ENCODE measurements around the gene C3orf52. TPM values are rescaled to one million over a fixed set of nuclear protein-coding genes. Genes with fewer than 3 reads are reported as not detected.

The C3orf52 gene
- total and polyA plus RNA-seq, 9 donors, result 4.4 to 8.1 (median 5.7) TPM

DNA sequence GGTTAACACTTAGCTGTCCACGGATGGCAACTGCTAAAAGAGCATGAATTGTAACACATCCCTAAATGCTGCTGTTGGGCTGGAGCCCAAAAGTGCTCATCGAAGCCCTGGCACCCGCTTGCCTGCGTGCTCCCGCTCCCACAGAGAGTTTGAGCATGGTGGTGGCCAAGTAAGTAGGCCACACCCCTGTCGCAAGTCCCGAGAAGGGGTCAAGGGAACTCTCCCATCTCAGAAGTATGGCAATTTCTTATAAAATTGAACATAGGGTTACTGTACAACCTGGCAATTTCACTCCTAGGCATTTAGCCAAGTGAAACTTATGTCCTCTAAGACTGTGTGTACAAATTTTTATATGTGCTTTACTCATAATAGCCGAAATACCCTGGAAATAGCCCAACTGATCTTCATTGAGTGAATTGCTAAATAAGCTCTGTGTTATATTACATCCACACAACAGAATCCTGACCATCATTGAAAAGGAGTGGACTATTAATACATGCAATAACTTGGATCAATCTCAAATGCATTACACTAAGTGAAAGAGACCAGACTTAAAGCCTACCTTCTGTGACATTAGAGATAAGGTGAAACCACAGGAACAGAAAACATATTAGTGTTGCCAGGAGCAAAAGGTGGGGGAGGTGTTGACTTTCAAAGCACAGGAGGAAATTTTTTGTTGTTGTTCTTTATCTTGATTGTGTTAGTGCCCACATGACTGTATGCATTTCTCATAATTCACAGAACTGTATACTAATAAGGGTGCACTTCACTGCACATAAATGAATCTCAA lies 48.3 kb downstream of the C3orf52 start:
- H3K27ac ChIP-seq (ENCODE audit: low read length), result no peak overlapping the region
- 33% methylated on average over 5 of the region's 8 CpGs for WGBS (ENCODE audit: insufficient coverage)
- H3K36me3 ChIP-seq (ENCODE audit: control insufficient read depth, insufficient read depth, low read length), result no peaks in the 10 kb centered on the region
- H3K4me3 ChIP-seq (ENCODE audit: low read length), result no peak overlapping the region
- no peaks in the 10 kb centered on the region for H3K9me3 ChIP-seq (replicated peaks; ENCODE audit: control insufficient read depth, low read depth, low read length)
- H3K27me3 ChIP-seq (ENCODE audit: control insufficient read depth, insufficient read depth, low read length), result no peaks in the 10 kb centered on the region
- peak; percentile 73 for DNase-seq
- peaks cover 8% of the 10 kb centered on the region for H3K4me1 ChIP-seq (ENCODE audit: control insufficient read depth, insufficient read depth, low read length)

DNA sequence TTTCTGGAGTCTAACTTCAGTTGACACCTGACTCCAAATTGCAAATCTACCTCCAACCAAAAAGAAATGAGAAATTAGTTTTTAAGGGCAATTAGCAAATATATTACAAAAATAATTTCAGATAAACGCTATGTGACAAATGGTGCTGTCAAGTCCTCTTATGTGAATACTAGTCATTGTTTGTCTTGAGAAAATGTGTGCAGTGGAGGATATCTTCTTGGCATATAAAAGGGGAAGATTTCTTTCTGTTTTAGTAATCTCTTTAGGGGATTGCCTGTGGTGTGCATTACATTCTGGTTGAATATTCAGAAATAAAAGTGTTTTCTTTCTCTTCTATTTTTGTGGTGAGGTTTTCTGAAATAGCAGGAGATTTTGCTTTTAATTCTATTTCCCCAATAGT lies 49.9 kb downstream of the C3orf52 start:
- Histone ChIP-seq H3K27ac (ENCODE audit: low read length) (no peak overlapping the region), H3K27me3 (ENCODE audit: control insufficient read depth, insufficient read depth, low read length) (no peaks in the 10 kb centered on the region), H3K36me3 (ENCODE audit: control insufficient read depth, insufficient read depth, low read length) (no peaks in the 10 kb centered on the region), H3K4me1 (ENCODE audit: control insufficient read depth, insufficient read depth, low read length) (peaks cover 8% of the 10 kb centered on the region), H3K4me3 (ENCODE audit: low read length) (no peak overlapping the region), H3K9me3 (replicated peaks; ENCODE audit: control insufficient read depth, low read depth, low read length) (no peaks in the 10 kb centered on the region)
- no CpG with 5 or more reads among the region's 1 CpG for WGBS (ENCODE audit: insufficient coverage)
- DNase-seq, result peak; percentile 70

DNA sequence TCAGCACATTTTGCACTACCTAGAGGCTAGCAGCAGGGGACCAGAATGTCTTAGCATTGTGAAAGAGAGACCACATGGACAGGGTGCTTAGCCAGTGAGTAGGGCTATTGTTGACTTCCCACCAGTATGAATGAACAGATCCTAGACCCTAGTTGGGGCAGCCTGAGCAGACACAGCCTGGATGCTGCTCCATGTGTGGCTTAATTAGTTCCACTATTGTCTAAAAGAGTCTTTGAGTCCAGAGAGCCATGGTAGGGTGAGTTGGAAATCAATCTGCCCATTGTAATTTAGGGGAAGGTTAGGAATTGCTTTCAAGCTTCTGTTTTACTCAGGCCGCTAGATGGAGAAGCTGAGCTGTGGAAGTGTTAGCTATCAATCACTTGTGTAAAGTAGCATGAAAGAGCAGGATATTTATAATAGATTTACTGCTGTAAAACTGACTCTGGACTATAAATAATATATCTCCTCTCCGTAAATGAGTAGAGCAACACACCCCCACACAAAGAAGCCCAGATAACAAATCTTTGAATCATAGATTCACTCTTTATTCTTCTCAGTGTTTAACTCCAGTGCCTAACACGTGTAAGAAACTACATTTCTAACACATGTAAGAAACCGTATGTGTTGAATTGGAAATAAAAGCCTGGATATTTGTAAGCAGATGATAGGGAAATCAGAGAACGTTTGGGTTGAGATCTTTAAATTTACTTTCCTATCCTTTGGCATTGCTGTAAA lies 50.9 kb downstream of the C3orf52 start:
- no peaks in the 10 kb centered on the region for H3K36me3 ChIP-seq (ENCODE audit: control insufficient read depth, insufficient read depth, low read length)
- no CpG with 5 or more reads among the region's 5 CpGs for WGBS (ENCODE audit: insufficient coverage)
- H3K27ac ChIP-seq (ENCODE audit: low read length), result no peak overlapping the region
- H3K4me3 ChIP-seq (ENCODE audit: low read length), result no peak overlapping the region
- H3K9me3 ChIP-seq (replicated peaks; ENCODE audit: control insufficient read depth, low read depth, low read length), result no peaks in the 10 kb centered on the region
- H3K27me3 ChIP-seq (ENCODE audit: control insufficient read depth, insufficient read depth, low read length), result no peaks in the 10 kb centered on the region
- H3K4me1 ChIP-seq (ENCODE audit: control insufficient read depth, insufficient read depth, low read length), result peaks cover 8% of the 10 kb centered on the region
- peak; percentile 63 for DNase-seq

DNA sequence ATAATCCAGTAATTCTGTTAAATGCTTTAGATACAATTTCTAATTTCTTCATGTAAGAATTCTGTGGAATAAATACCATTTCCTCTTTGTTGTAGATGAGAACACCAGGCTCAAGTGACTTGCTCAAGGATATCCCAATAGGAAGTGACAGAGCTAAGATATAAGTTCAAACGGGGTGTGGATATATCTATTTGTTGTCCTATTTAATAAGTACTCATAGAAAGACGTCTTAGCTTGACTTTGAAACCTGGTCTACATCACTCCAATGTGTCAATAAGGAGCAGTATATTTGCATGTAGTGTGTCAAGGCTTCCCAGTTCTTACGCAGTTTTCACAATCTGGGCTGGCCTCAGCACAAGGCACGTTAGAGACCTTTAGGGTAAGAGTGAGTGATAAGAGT lies 51.6 kb downstream of the C3orf52 start:
- peaks cover 8% of the 10 kb centered on the region for H3K4me1 ChIP-seq (ENCODE audit: control insufficient read depth, insufficient read depth, low read length)
- no peak for DNase-seq
- H3K27me3 ChIP-seq (ENCODE audit: control insufficient read depth, insufficient read depth, low read length), result no peaks in the 10 kb centered on the region
- no CpG with 5 or more reads among the region's 4 CpGs for WGBS (ENCODE audit: insufficient coverage)
- no peak overlapping the region for H3K4me3 ChIP-seq (ENCODE audit: low read length)
- H3K36me3 ChIP-seq (ENCODE audit: control insufficient read depth, insufficient read depth, low read length), result no peaks in the 10 kb centered on the region
- no peak overlapping the region for H3K27ac ChIP-seq (ENCODE audit: low read length)
- H3K9me3 ChIP-seq (replicated peaks; ENCODE audit: control insufficient read depth, low read depth, low read length), result no peaks in the 10 kb centered on the region

DNA sequence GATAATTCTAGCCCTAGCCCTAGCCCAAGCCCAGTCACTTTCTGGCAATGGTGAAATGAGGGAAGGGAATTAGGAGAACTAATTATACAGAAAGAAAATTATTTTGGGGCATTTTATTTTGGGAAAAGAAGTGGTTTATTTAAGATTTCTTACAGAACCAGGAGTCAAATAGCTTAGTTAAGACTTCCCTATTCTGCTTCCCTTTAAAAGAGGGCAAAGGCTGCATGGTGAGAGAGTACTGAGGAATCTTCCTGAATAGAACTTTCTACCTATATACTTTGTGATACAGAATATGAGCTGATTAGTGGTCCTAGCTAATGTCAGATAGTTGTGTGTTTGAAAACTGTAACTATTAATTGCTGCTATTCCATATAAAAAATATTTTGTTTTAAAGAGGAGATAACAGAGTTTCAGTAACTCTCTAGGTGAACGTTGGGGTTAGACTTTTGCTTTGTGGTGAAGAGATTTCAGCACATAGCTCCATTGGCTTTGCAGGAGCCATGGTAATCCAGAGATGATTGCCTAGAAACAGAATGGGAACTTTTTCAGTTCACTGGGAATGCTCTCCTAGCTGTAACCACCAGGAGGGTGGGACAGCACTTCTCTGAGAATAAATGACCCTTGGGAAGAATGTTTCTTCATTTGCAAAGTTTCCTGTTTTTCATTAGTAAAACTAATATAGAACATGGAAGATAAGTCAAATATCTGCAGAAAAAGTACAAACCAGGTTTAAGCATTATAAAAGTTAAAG lies 52.2 kb downstream of the C3orf52 start:
- Histone ChIP-seq H3K27me3 (ENCODE audit: control insufficient read depth, insufficient read depth, low read length) (no peaks in the 10 kb centered on the region), H3K9me3 (replicated peaks; ENCODE audit: control insufficient read depth, low read depth, low read length) (no peaks in the 10 kb centered on the region), H3K36me3 (ENCODE audit: control insufficient read depth, insufficient read depth, low read length) (no peaks in the 10 kb centered on the region), H3K4me1 (ENCODE audit: control insufficient read depth, insufficient read depth, low read length) (peaks cover 4% of the 10 kb centered on the region), H3K4me3 (ENCODE audit: low read length) (no peak overlapping the region), H3K27ac (ENCODE audit: low read length) (no peak overlapping the region)
- 33% methylated on average over 1 of the region's 1 CpG for WGBS (ENCODE audit: insufficient coverage)
- DNase-seq, result no peak

DNA sequence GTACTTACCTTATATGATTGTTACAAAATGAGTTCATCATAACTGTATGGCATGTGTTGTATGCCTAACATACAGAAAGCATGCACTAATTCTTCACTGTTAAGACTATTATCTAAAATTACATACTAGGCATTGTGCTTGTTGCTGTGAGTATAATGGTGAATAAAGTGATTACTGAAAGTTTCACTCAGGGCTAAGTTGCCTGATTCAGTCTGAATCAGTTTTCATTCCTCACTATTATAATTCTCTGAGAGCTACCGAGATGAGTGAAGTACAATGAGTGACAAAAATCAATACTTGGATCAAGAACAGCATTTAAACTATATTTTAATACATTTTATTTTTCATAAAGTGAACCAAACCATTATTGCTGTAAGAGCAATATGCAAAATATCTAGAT lies 54.4 kb downstream of the C3orf52 start:
- Histone ChIP-seq H3K27me3 (ENCODE audit: control insufficient read depth, insufficient read depth, low read length) (no peaks in the 10 kb centered on the region), H3K27ac (ENCODE audit: low read length) (no peak overlapping the region), H3K9me3 (replicated peaks; ENCODE audit: control insufficient read depth, low read depth, low read length) (no peaks in the 10 kb centered on the region), H3K4me3 (ENCODE audit: low read length) (no peak overlapping the region), H3K4me1 (ENCODE audit: control insufficient read depth, insufficient read depth, low read length) (peaks cover 4% of the 10 kb centered on the region), H3K36me3 (ENCODE audit: control insufficient read depth, insufficient read depth, low read length) (no peaks in the 10 kb centered on the region)
- DNase-seq, result no peak
- no CpG with 5 or more reads among the region's 1 CpG for WGBS (ENCODE audit: insufficient coverage)

DNA sequence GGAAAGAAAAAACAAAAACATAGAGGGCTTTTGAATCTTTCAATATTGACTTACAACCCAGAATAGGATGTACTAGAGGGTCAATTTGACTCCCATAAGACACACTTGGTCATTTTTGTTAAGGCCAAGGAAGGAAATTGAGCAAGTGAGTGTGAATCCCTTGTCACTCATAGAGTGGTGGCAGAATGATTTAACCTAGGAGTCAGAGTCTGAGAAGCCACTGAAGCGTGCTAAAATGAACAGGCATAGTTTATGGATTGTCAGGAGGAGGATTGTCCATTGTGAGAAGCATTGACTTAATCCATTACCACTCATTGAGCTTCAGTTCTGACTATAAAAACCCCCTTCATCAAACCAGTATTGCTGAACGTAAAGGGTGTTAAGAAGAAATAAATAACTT lies 55.1 kb downstream of the C3orf52 start:
- Histone ChIP-seq H3K9me3 (replicated peaks; ENCODE audit: control insufficient read depth, low read depth, low read length) (no peaks in the 10 kb centered on the region), H3K4me1 (ENCODE audit: control insufficient read depth, insufficient read depth, low read length) (peaks cover 4% of the 10 kb centered on the region), H3K27me3 (ENCODE audit: control insufficient read depth, insufficient read depth, low read length) (no peaks in the 10 kb centered on the region), H3K36me3 (ENCODE audit: control insufficient read depth, insufficient read depth, low read length) (no peaks in the 10 kb centered on the region), H3K27ac (ENCODE audit: low read length) (no peak overlapping the region), H3K4me3 (ENCODE audit: low read length) (no peak overlapping the region)
- DNase-seq, result no peak
- WGBS (ENCODE audit: insufficient coverage), result no CpG with 5 or more reads among the region's 2 CpGs

DNA sequence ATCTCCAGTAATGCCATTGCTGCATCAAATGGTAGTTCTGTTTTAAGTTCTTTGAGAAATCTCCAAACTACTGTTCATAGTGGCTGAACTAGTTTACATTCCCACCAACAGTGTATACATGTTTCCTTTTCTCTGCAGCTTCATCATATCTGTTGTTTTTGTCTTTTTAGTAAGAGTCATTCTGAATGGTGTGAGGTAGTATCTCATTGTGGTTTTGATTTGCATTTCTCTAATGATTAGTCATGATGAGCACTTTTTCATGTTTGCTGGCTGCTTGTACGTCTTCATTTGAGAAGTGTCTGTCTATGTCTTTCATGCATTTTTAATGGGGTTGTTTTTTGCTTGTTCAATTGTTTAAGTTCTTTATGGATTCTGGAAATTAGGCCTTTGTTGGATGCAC lies 57.1 kb downstream of the C3orf52 start:
- H3K27ac ChIP-seq (ENCODE audit: low read length), result no peak overlapping the region
- no peaks in the 10 kb centered on the region for H3K9me3 ChIP-seq (replicated peaks; ENCODE audit: control insufficient read depth, low read depth, low read length)
- no peak overlapping the region for H3K4me3 ChIP-seq (ENCODE audit: low read length)
- no peaks in the 10 kb centered on the region for H3K27me3 ChIP-seq (ENCODE audit: control insufficient read depth, insufficient read depth, low read length)
- H3K36me3 ChIP-seq (ENCODE audit: control insufficient read depth, insufficient read depth, low read length), result no peaks in the 10 kb centered on the region
- WGBS (ENCODE audit: insufficient coverage), result no CpG with 5 or more reads among the region's 1 CpG
- no peak for DNase-seq
- H3K4me1 ChIP-seq (ENCODE audit: control insufficient read depth, insufficient read depth, low read length), result no peaks in the 10 kb centered on the region

DNA sequence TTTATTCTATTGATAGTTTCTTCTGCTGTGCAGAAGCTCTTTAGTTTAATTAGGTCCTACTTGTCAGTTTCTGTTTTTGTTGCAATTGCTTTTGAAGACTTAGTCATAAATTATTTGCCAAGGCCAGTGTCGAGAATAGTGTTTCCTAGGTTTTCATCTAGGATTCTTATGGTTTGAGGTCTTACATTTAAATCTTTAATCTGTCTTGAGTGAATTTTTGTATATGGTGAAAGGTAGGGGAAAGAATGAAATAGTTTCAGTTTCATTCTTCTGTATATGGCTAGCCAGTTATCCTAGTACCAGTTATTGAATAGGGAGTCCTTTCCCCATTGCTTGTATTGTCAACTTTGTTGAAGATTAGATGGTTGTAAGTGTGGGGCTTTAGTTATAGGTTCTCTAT lies 57.5 kb downstream of the C3orf52 start:
- Histone ChIP-seq H3K27me3 (ENCODE audit: control insufficient read depth, insufficient read depth, low read length) (no peaks in the 10 kb centered on the region), H3K36me3 (ENCODE audit: control insufficient read depth, insufficient read depth, low read length) (no peaks in the 10 kb centered on the region), H3K9me3 (replicated peaks; ENCODE audit: control insufficient read depth, low read depth, low read length) (peaks cover 1% of the 10 kb centered on the region), H3K27ac (ENCODE audit: low read length) (no peak overlapping the region), H3K4me1 (ENCODE audit: control insufficient read depth, insufficient read depth, low read length) (no peaks in the 10 kb centered on the region), H3K4me3 (ENCODE audit: low read length) (no peak overlapping the region)
- no peak for DNase-seq
- WGBS (ENCODE audit: insufficient coverage), result 67% methylated on average over 1 of the region's 1 CpG

DNA sequence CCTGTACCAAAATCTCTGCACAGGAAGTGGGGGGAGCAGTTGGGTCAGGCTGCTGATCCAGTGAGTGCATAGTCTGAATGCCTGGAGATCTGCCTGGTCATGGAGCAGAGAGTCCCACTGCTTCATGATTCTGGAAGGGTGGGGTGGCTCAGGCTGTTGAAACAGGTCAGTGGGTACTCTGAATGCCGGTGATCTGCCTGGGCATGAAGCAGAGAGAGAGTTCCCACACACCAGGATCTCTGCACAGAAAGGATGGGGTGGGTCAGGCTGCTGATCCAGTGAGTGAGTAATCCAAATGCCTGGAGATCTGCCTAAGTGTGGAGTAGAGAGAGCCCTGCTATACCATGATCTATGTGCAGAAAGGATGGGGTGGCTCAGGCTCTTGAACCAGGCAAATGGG lies 62.9 kb downstream of the C3orf52 start:
- Histone ChIP-seq H3K27ac (ENCODE audit: low read length) (no peak overlapping the region), H3K27me3 (ENCODE audit: control insufficient read depth, insufficient read depth, low read length) (no peaks in the 10 kb centered on the region), H3K36me3 (ENCODE audit: control insufficient read depth, insufficient read depth, low read length) (no peaks in the 10 kb centered on the region), H3K9me3 (replicated peaks; ENCODE audit: control insufficient read depth, low read depth, low read length) (peaks cover 14% of the 10 kb centered on the region), H3K4me1 (ENCODE audit: control insufficient read depth, insufficient read depth, low read length) (no peaks in the 10 kb centered on the region), H3K4me3 (ENCODE audit: low read length) (no peak overlapping the region)
- DNase-seq, result no peak
- 89% methylated on average over 1 of the region's 1 CpG for WGBS (ENCODE audit: insufficient coverage)
